Measurements from ENCODE around the gene RENBP.

The RENBP gene

GRCh38 chrX:153917869-153918268, 26.6 kb downstream of the RENBP start:
- DNase-seq (ENCODE audit: low spot score) = no peak

DNA sequence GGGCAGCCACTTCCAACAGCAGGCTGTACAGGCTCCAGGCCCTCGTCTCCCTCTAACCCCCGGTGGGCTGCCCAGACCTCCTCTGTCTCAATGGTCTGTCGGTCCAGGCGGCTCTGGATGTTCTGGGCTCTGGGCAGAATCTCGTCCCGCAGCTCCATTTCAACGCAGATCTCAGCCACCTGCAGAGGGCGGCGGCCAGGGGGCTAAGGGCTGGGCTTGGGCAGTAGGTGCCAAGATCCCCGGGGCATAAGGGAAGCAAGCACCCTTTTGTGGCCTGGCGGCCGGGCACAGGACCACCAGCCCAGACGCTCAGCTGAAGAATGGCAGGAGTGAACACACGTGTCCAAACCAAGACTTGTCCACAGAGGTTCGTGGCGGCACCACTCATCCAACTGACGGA, 30.7 kb downstream of the RENBP start:
- no peak for DNase-seq (ENCODE audit: low spot score)

DNA sequence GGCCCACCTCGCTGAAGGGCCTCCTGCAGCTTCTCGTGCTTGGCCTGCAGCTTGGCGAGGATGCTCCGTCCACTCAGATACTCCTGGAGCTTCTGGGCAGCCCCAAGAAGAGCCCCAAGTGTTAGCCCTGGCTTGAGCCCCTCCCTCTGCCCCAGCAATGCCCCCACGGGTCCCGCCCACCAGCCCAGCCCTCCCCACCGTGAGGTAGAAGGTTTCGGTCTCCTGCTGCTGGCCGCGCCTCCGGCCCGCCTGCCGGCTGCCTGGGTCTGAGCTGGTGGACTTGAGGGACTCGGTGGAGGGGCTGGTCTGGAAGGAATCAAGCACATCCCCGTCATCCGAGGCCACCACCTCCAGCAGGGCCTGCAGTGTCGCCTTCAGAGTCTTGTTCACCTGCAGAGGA, 31.2 kb downstream of the RENBP start:
- no peak for DNase-seq (ENCODE audit: low spot score)

- DNase-seq (ENCODE audit: low spot score) = no peak
Observed at GRCh38 chrX:153911798-153912197, 32.6 kb downstream of the RENBP start.

GRCh38 chrX:153910446-153910845, 34.0 kb downstream of the RENBP start:
- no peak for DNase-seq (ENCODE audit: low spot score)

DNA sequence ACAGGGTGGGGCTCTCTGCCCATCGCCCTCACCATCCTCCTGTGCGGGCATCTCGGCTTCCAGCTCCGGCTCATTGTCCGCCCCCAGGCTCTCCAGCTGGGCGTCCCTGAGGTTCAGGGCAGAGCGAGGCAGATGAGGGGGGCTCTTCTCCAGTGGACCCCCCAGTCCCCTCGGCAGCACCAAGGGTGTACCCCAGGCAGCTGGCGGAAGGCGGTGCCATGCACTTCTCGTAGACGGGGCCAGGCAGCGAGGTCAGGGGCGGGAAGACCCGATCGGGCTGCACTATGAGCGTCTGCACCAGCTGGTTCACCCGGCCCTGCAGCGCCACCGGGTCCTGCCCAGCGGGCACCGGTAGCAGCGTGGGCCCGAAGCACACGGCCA, 34.5 kb downstream of the RENBP start:
- no peak for DNase-seq (ENCODE audit: low spot score)

- DNase-seq (ENCODE audit: low spot score) = no peak
Observed at GRCh38 chrX:153909024-153909979, 35.1 kb downstream of the RENBP start.

- no peak for DNase-seq (ENCODE audit: low spot score)
Observed at GRCh38 chrX:153908219-153908860, 36.1 kb downstream of the RENBP start.

DNA sequence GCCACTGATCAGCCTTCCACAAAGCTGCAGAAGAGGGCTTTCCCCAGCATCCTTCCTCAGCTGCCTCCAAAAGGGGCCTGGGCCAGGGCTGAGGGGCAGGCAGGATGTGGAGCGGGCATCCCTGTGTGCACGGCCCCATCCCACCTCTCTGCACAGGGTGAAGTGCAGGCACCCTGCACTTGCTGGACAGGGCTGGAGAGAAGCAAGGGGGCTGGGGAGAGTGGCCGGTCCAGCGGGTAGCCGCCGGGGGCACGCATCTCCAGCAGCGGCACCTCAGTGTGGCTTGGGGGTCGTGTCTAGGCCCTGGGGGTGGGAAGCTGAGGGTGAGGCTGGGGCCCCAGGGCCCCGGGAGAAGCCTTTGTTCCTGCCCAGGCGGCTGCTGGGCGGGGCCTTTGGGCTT, 37.0 kb downstream of the RENBP start:
- no peak for DNase-seq (ENCODE audit: low spot score)

- no peak for DNase-seq (ENCODE audit: low spot score)
Observed at GRCh38 chrX:153906126-153906917, 38.1 kb downstream of the RENBP start.

- no peak for DNase-seq (ENCODE audit: low spot score)
Observed at GRCh38 chrX:153905481-153906095, 38.9 kb downstream of the RENBP start.

DNA sequence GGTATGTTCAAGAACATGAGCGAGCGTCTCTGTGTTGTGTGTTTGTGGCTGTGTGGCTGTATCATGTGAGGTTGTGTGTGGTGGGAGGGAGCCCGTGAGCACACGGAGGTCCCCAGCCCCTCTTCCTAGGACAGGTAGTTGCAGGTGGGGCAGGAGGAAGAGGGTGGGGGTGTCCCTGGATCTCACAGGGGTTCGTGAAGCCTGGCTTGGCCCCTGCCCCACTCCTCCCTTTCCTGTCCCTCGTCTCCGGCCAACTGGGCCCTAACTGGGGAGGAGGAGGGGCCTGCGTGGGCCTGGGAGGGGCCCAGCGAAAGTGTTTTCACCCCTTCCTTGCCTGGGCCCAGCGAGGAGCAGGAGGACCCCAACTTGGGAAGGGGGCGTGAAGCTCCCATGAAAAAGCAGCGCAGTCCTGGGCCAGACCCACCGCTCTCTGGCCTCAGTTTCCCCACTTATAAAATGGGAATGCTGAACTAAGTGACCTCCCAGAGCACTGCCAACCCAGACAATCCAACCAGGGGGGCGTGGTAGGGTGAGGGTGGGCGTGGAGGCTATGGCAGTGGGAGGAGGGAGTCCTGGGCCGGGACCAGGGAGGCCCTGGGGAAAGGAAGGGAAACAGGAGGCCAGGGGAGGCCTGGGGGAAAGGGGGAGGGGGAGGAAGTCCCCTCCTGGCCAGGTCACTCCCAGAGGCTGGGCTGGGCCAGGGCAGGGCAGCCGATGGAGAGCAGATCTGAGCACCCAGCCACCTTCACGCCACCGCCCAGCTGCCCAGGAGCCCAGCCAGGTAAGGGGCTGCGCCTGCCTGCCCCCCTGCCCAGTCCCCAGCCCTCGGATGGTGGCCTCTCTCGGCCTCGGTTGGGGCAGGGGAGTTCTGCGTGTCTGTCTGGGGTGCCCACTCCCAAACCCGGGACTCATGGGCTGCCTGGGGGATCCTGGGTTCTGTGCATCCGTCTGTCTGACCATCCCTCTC, 40.2 kb downstream of the RENBP start, which contains the start of gene AVPR2:
Gene AVPR2, plus strand, starts transcription at position 683 of the 967 bp plus-strand sequence. CDS start 473 bp downstream, outside the sequence.
- DNase-seq (ENCODE audit: low spot score) = no peak

GRCh38 chrX:153903238-153903980, 41.0 kb downstream of the RENBP start:
- no peak for DNase-seq (ENCODE audit: low spot score)

DNA sequence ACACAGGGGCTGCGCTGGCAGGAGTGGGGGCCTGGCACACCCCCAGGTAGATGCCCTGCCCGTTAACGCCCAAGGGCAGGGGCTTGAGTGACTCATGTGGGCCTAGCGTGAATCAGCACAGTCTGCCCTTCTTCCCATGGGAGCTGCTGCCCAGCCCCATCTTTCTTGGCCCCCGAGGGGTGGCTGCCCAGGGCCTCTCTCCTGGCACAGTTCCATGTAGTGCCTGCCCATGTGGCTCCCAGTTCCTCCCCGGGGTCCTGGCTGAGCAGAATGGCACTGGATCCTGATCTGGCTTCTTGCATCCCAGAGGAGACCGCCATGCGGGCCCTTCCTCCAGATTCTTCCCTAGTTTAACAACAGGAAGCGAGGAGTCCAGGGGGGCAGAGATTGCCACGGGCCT, 42.1 kb downstream of the RENBP start:
- DNase-seq (ENCODE audit: low spot score) = no peak

DNA sequence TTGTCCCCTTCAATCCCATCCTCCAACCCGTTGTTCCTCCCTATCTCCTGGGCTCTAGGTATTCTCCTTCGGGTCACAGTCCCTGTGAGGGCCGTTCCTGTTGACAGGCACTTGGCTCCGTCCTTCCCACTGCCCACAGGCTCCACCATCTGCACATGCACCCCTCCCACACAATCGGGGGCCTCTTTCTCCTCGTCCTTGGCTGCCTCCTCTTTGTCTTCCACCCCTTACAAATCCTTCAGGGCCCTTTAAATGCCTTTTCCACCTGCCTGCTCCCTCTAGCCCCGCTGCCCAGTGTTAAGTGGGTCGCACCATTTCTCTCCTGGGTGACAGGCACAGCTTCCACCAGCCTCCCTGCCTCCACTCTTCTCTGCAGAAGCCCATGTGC, 42.7 kb downstream of the RENBP start:
- no peak for DNase-seq (ENCODE audit: low spot score)

DNA sequence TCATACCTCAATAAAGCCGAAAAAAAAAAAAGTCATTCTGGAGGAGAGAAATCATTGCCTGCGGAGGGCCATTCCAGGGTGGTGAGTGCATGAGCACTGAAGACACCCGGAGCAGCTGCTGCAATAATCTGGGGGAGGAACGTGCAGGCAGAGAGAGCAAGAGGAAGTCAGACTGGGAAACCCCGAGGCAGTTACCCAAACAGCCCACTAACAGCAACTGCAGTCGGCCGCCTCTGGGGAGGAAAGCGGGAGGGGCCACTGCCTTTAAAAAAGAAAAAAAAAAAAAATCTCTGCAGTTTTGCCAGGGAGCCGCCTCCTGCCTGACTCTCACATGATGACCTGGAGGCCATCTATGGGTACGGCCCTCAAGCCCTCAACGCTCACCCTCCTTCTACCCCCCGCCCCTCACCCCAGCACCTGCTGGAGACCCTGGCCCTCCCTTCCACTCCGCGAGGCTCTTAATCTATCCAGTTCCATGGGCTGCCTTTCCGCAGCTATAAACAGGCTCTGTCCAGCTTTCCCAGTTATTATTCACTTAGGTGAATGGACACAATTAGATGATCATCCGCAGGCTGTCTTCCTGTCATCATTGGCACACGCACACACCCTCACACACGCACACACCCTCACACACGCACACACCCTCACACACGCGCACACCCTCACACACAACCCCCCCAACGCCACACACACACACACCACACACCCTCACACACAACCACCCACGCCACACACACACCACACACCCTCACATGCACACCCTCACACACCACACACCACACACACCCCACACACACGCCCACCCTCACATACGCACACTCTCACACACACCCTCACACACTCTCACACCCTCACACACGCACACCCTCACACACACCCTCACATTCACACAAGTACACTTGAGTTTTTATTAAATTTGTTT, 43.4 kb downstream of the RENBP start:
- DNase-seq (ENCODE audit: low spot score) = no peak

- no peak for DNase-seq (ENCODE audit: low spot score)
Observed at GRCh38 chrX:153897899-153898298, 46.5 kb downstream of the RENBP start.

GRCh38 chrX:153889123-153889522, 55.3 kb downstream of the RENBP start:
- no peak for DNase-seq (ENCODE audit: low spot score)

DNA sequence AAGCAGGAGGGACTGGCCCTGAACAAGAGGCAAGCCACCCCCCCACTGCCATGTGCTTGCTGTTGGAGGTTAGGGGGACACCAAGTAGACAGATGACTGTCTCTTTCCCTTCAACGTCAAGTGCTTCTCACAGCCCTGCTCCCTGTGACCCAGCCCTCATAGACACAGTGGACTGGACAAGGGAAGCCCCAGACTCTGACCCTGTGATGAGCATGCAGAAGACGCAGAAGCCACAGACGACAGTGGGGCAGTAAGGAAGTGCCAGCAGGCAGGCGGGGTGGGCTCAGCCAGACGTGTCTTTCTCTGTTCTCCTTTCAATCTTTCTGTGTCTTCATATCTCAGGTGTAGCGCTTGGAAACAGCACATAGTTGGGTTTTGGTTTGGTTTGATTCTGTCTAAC, 56.1 kb downstream of the RENBP start:
- no peak for DNase-seq (ENCODE audit: low spot score)
